ENCODE results near the gene TOB1. TPM values are rescaled to one million over a fixed set of nuclear protein-coding genes. Genes with fewer than 3 reads are reported as not detected.

The TOB1 gene
- total RNA-seq, 1 experiment from 2014 or later = 114 TPM

DNA sequence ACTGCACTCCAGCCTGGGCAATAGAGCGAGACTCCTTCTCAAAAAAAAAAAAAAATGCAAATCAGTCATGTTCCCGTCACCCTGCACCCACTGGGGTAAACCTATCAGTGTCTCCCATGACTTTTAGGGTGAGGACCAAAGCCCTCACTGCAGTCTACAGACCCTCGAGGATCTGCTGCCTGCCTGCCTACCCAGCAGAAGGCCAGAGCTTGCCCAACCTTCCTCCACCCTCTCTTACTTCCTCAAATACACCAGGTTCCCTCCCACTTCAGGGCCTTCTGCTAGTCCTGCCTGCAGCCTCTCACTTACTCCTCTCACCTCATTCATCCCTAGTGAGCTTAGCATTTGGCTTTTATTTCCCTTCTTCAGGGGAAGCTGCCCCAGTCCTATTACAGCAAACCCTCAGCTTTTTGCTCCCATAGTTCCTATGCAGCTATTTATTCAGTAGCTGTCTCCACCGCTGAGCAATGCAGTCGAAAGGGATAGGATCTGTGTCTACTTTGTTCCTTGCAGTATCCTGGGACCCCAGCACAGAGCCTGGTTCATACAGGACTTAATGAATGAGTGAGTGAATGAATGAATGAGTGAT lies 17.8 kb upstream of the TOB1 start:
- no peak overlapping the region for H3K4me3 ChIP-seq (ENCODE audit: low read depth, low read length)
- DNase-seq = peak; percentile 71 to 78
- CTCF ChIA-PET = interaction anchor here (0.7 to 2.3 kb wide), 22 partner anchors 9 to 269 kb away, joined by 3 to 23 read pairs (median 6); partner anchors contain the start of genes NME1 and TOB1
- peaks cover 9% of the 10 kb centered on the region for H3K9me3 ChIP-seq
- Mint-ChIP-seq H3K4me1 (ENCODE audit: low read depth, unreplicated experiment) (peaks cover 40% of the 10 kb centered on the region), H3K27me3 (ENCODE audit: insufficient read depth, unreplicated experiment) (no peaks in the 10 kb centered on the region), H3K27ac (ENCODE audit: unreplicated experiment) (peak overlapping the region; percentile 96), H3K36me3 (ENCODE audit: insufficient read depth, unreplicated experiment) (peaks cover 6% of the 10 kb centered on the region), H3K9me3 (ENCODE audit: unreplicated experiment) (no peaks in the 10 kb centered on the region), H3K4me3 (ENCODE audit: unreplicated experiment) (peak overlapping the region; percentile 44)
- H3K4me1 ChIP-seq = peaks cover 47% of the 10 kb centered on the region
- POLR2A ChIA-PET = interaction anchor here (1.0 to 6.5 kb wide), 15 partner anchors 9 to 165 kb away, joined by 3 to 296 read pairs (median 8); partner anchors contain the start of genes LUC7L3 and TOB1
- TSS peak; percentile 99 for BruUV-seq (replicated peaks)
- intact Hi-C loops (cut with micrococcal nuclease; ENCODE audit: unreplicated experiment) = loop anchor here (1.0 to 2.0 kb wide), 7 partner anchors 10 to 67 kb away; no protein-coding TSS in a partner anchor
- H3K27me3 ChIP-seq (replicated peaks; ENCODE audit: control insufficient read depth, insufficient read depth, low read length) = no peaks in the 10 kb centered on the region
- no peaks in the 10 kb centered on the region for H3K36me3 ChIP-seq (ENCODE audit: control insufficient read depth, insufficient read depth, low read length)
- TF ChIP-seq CTCF (IDR thresholded peaks at IDR 0.05; ENCODE audit: insufficient read depth in 1 of 2, low read depth in 1 of 2, low read length in 1 of 2, severe bottlenecking in 1 of 2, unreplicated experiment in 1 of 2) = no peak

- DNase-seq = no peak
- Mint-ChIP-seq H3K4me1 (ENCODE audit: low read depth, unreplicated experiment) (peaks cover 34% of the 10 kb centered on the region), H3K27ac (ENCODE audit: unreplicated experiment) (peak overlapping the region; percentile 96), H3K36me3 (ENCODE audit: insufficient read depth, unreplicated experiment) (peaks cover 6% of the 10 kb centered on the region), H3K9me3 (ENCODE audit: unreplicated experiment) (no peaks in the 10 kb centered on the region), H3K4me3 (ENCODE audit: unreplicated experiment) (no peak overlapping the region), H3K27me3 (ENCODE audit: insufficient read depth, unreplicated experiment) (no peaks in the 10 kb centered on the region)
- ChIA-PET CTCF (no interaction called here), POLR2A (interaction anchor here (0.7 to 6.5 kb wide), 3 partner anchors 17 to 22 kb away, joined by 4 to 296 read pairs (median 28); partner anchors contain the start of gene TOB1)
- no TSS peak for BruUV-seq (replicated peaks)
- no peak for TF ChIP-seq CTCF (IDR thresholded peaks at IDR 0.05; ENCODE audit: insufficient read depth in 1 of 2, low read depth in 1 of 2, low read length in 1 of 2, severe bottlenecking in 1 of 2, unreplicated experiment in 1 of 2)
- Histone ChIP-seq H3K9me3 (peaks cover 9% of the 10 kb centered on the region), H3K36me3 (ENCODE audit: control insufficient read depth, insufficient read depth, low read length) (no peaks in the 10 kb centered on the region), H3K4me1 (peaks cover 41% of the 10 kb centered on the region), H3K27me3 (replicated peaks; ENCODE audit: control insufficient read depth, insufficient read depth, low read length) (no peaks in the 10 kb centered on the region), H3K4me3 (ENCODE audit: low read depth, low read length) (no peak overlapping the region)
- intact Hi-C loops (cut with micrococcal nuclease; ENCODE audit: unreplicated experiment) = no loop called here
Observed at GRCh38 chr17:50882851-50883250, 16.7 kb upstream of the TOB1 start.

- no peak overlapping the region for H3K4me3 ChIP-seq (ENCODE audit: low read depth, low read length)
- no peak for DNase-seq
- ChIA-PET POLR2A (no interaction called here), CTCF (no interaction called here)
- H3K27me3 ChIP-seq (replicated peaks; ENCODE audit: control insufficient read depth, insufficient read depth, low read length) = no peaks in the 10 kb centered on the region
- no peak for TF ChIP-seq CTCF (IDR thresholded peaks at IDR 0.05; ENCODE audit: insufficient read depth in 1 of 2, low read depth in 1 of 2, low read length in 1 of 2, severe bottlenecking in 1 of 2, unreplicated experiment in 1 of 2)
- no peaks in the 10 kb centered on the region for H3K27me3 Mint-ChIP-seq (ENCODE audit: insufficient read depth, unreplicated experiment)
- peaks cover 9% of the 10 kb centered on the region for H3K9me3 ChIP-seq
- peaks cover 6% of the 10 kb centered on the region for H3K36me3 Mint-ChIP-seq (ENCODE audit: insufficient read depth, unreplicated experiment)
- H3K36me3 ChIP-seq (ENCODE audit: control insufficient read depth, insufficient read depth, low read length) = no peaks in the 10 kb centered on the region
- H3K27ac Mint-ChIP-seq (ENCODE audit: unreplicated experiment) = peak overlapping the region; percentile 36
- BruUV-seq (replicated peaks) = no TSS peak
- H3K4me1 ChIP-seq = peaks cover 31% of the 10 kb centered on the region
- H3K4me1 Mint-ChIP-seq (ENCODE audit: low read depth, unreplicated experiment) = peaks cover 25% of the 10 kb centered on the region
- H3K9me3 Mint-ChIP-seq (ENCODE audit: unreplicated experiment) = no peaks in the 10 kb centered on the region
- intact Hi-C loops (cut with micrococcal nuclease; ENCODE audit: unreplicated experiment) = no loop called here
- H3K4me3 Mint-ChIP-seq (ENCODE audit: unreplicated experiment) = no peak overlapping the region
Observed at GRCh38 chr17:50881182-50881581, 15.0 kb upstream of the TOB1 start.

Measured in Caco-2 (cell line).